ENCODE measurements around the gene EIF1. TPM values are rescaled to one million over a fixed set of nuclear protein-coding genes. Genes with fewer than 3 reads are reported as not detected.

Gene EIF1
- total and polyA plus RNA-seq, 8 donors: 697 to 782 (median 723) TPM

DNA sequence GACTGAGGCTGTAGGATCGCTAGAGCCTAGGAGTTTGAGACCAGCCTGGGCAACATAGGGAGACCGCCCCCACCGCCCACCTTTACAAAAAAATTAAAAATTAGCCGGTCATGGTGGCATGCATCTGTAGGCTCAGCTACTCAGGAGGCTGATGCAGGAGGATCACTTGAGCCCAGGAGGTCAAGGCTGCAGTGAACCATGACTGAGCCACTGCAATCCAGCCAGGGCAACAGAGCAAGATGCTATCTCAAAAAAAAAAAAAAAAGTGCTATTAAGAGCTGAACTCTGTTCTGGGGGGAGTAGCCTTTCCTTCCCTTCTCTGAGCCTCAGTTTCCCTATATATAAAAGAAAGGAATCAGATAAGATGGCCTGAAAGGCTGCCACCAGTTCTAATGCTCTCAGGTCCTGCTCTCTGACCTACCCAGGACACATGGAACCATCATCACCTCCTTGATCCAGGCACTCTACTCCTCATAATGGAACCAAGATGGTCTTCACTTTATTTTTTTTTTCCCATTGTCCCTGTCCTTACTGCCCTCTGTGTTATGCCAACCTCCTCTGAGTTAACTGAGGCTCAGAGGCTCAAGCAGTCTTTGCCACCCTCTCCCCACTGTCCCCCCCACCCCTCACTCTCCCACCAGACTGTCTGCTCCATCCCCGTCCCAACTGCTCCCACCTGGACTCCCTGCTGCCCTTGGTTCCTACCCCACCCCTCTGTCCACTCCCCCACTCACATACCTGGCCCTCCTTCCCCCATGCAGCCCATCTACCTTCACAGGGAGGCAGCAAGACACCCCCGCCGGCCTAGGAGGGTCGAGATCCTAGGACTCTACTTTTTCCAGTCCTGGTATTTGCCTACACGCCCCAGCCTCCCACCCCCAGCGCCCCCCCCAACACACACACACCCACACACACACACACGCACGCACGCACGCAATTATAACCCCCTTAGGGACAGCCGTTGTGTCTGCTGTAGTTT is 23.8 kb upstream of the EIF1 start:
- H3K4me3 ChIP-seq: peak overlapping the region in 1 of 2 donors; percentile 44
- no peaks in the 10 kb centered on the region for H3K27me3 ChIP-seq
- TF ChIP-seq CTCF (IDR thresholded peaks at IDR 0.05): no peak
- intact Hi-C loops (cut with DNase I): loop anchor here in 1 of 2 donors (10.0 kb wide), 1 partner anchor 860 kb away; no protein-coding TSS in a partner anchor
- DNase-seq (no peak), ATAC-seq (no peak)
- peaks cover 11 to 42% of the 10 kb centered on the region in 2 donors for H3K4me1 ChIP-seq
- no peak overlapping the region for H3K27ac ChIP-seq
- no peaks in the 10 kb centered on the region for H3K9me3 ChIP-seq
- no peaks in the 10 kb centered on the region for H3K36me3 ChIP-seq

DNA sequence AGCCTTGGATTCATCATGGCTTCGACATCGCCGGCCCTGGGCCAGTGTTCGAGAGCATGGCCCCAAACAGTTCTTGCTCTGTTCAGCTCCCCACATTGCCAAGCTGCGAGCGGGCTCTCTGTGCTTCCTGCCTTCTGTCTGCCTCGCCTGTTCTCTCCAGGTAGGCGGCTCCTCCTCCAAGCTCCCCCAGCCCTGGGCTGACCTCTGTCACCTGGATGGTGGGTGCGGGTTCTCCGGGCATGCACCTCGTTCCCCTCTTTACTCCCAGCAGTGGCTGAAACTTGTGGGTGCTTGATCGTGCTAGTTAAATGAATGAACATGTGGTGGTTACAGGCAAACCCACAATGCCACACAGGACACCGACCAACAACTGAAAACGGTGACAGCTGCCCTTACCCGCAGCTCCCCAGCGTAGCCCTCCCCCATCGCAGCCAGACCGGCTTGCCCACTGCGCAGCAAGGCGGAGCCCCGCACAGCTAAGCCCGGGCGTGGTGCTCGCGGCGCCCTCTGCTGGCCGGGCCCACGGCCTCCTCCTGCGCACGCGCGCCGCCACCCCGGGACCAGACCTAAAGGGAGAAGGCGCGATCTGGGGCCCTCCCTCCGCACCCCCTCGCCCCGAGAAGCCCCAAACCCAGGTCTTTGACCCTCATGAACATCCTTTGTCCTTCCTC is 23.0 kb upstream of the EIF1 start:
- Histone ChIP-seq H3K27me3 (no peaks in the 10 kb centered on the region), H3K36me3 (no peaks in the 10 kb centered on the region), H3K27ac (peak overlapping the region; percentile 81 to 88), H3K4me3 (peak overlapping the region; percentile 39 to 44), H3K4me1 (peaks cover 11 to 42% of the 10 kb centered on the region in 2 donors), H3K9me3 (no peaks in the 10 kb centered on the region)
- TF ChIP-seq CTCF (IDR thresholded peaks at IDR 0.05): peak; percentile 97
- ATAC-seq (peak; percentile 92), DNase-seq (peak in 3 of 4 donors; percentile 92 to 99 (median 92))
- intact Hi-C loops (cut with DNase I): loop anchor here in 1 of 2 donors (10.0 kb wide), 1 partner anchor 861 kb away; no protein-coding TSS in a partner anchor

GRCh38 chr17:41666237-41666641 is 22.4 kb upstream of the EIF1 start:
- Histone ChIP-seq H3K4me1 (peaks cover 11 to 42% of the 10 kb centered on the region in 2 donors), H3K36me3 (no peaks in the 10 kb centered on the region), H3K9me3 (no peaks in the 10 kb centered on the region), H3K4me3 (peak overlapping the region; percentile 39 to 44), H3K27me3 (no peaks in the 10 kb centered on the region), H3K27ac (peak overlapping the region; percentile 81 to 88)
- DNase-seq (peak in 2 of 4 donors; percentile 66 to 71), ATAC-seq (peak; percentile 31)
- TF ChIP-seq CTCF (IDR thresholded peaks at IDR 0.05): peak in 1 of 2 donors; percentile 16
- intact Hi-C loops (cut with DNase I): loop anchor here in 1 of 2 donors (10.0 kb wide), 1 partner anchor 861 kb away; no protein-coding TSS in a partner anchor

DNA sequence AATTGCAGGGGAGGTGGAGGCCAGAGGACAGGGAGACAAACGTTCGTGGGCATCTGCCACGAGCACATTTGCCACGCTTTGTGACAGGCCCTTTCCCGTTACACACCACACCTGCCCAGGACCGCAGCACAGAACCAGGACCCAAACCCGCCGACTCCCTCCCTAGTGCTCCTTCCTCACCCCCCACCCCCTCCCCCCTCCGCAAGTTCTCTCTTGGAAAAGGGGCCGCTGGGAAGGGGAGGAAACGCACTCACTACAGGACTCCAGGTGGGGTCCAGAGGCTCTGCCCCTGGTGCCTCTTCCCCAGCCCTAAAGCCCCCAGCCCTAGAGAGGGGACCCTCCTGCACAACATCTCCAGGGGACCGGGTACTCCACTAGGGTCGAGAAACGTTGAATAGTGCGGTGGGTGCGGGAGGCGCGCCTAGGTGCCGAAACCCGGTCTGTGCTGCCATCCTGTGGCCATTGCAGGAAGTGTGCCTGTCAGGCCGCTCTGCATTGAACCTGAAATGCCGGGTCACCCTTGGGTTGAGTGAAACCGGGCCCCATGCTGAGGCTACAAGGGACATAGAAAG is 21.9 kb upstream of the EIF1 start:
- DNase-seq (peak in 3 of 4 donors; percentile 83 to 94 (median 87)), ATAC-seq (peak; percentile 85)
- Histone ChIP-seq H3K4me1 (peaks cover 11 to 42% of the 10 kb centered on the region in 2 donors), H3K27me3 (no peaks in the 10 kb centered on the region), H3K4me3 (peak overlapping the region; percentile 39 to 44), H3K9me3 (no peaks in the 10 kb centered on the region), H3K36me3 (no peaks in the 10 kb centered on the region), H3K27ac (peak overlapping the region; percentile 81 to 88)
- intact Hi-C loops (cut with DNase I): loop anchor here in 1 of 2 donors (10.0 kb wide), 1 partner anchor 862 kb away; no protein-coding TSS in a partner anchor
- TF ChIP-seq CTCF (IDR thresholded peaks at IDR 0.05): peak; percentile 92 to 97
